H9 (cell line): ENCODE results near the gene ZSCAN1. TPM values are rescaled to one million over a fixed set of nuclear protein-coding genes. Genes with fewer than 3 reads are reported as not detected.

Experiments used
- DNase-seq: peaks from one replicate; pipeline ENCODE4 v3.0.0-alpha.2; 2017
- H2AFZ ChIP-seq: one replicate; pipeline ENCODE4 v1.6.1; 2013; ENCODE audit warnings: mild to moderate bottlenecking, low read length, control low read depth, moderate library complexity
- H2AK5ac ChIP-seq: 2 replicates; pipeline ENCODE4 v1.6.1; 2013; ENCODE audit warnings: low read length, control low read depth, mixed read lengths; ENCODE audit not compliant: insufficient read length
- H2BK120ac ChIP-seq: one replicate; pipeline ENCODE4 v1.6.1; 2013; ENCODE audit warnings: low read depth, mild to moderate bottlenecking, low read length, control low read depth, inconsistent platforms; ENCODE audit not compliant: poor library complexity, severe bottlenecking
- H2BK12ac ChIP-seq: 2 replicates; pipeline ENCODE4 v1.6.1; 2013; ENCODE audit warnings: low read length, control low read depth, mixed read lengths, low read depth; ENCODE audit not compliant: insufficient read length
- H2BK15ac ChIP-seq: 2 replicates; pipeline ENCODE4 v1.6.1; 2013; ENCODE audit warnings: low read depth, low read length, control low read depth
- H2BK20ac ChIP-seq: one replicate; pipeline ENCODE4 v1.6.1; 2013; ENCODE audit warnings: low read depth, mild to moderate bottlenecking, low read length, control low read depth, inconsistent platforms; ENCODE audit not compliant: poor library complexity, severe bottlenecking
- H2BK5ac ChIP-seq: 2 replicates; pipeline ENCODE4 v1.6.1; 2013; ENCODE audit warnings: low read length, control low read depth, mixed read lengths; ENCODE audit not compliant: insufficient read length
- H3K14ac ChIP-seq: 2 replicates; pipeline ENCODE4 v1.6.1; 2013; ENCODE audit warnings: low read length, control low read depth; ENCODE audit not compliant: insufficient read depth
- H3K18ac ChIP-seq: 2 replicates; pipeline ENCODE4 v1.6.1; 2013; ENCODE audit warnings: low read depth, mild to moderate bottlenecking, mixed read lengths, low read length, control low read depth; ENCODE audit not compliant: insufficient read length
- H3K23ac ChIP-seq: 2 replicates; pipeline ENCODE4 v1.6.1; 2013; ENCODE audit warnings: low read length, control low read depth, mixed read lengths, low read depth; ENCODE audit not compliant: insufficient read length
- H3K23me2 ChIP-seq: 2 replicates; pipeline ENCODE4 v1.6.1; 2013; ENCODE audit warnings: low read depth, mild to moderate bottlenecking, mixed read lengths, low read length, control low read depth; ENCODE audit not compliant: insufficient read length, poor library complexity, severe bottlenecking
- H3K27ac ChIP-seq: 2 replicates; pipeline ENCODE4 v1.5.1; 2013; ENCODE audit warnings: low read length, control low read depth, mixed read lengths, low read depth; ENCODE audit not compliant: insufficient read length
- H3K27me3 ChIP-seq: 2 replicates; pipeline ENCODE4 v1.6.1; 2013; ENCODE audit warnings: low read length, control low read depth, inconsistent platforms; ENCODE audit not compliant: insufficient read depth
- H3K4ac ChIP-seq: 2 replicates; pipeline ENCODE4 v1.6.1; 2013; ENCODE audit warnings: low read depth, mild to moderate bottlenecking, control low read depth, inconsistent platforms, low read length, moderate library complexity
- H3K4me1 ChIP-seq: 2 replicates; pipeline ENCODE4 v1.6.1; 2013; ENCODE audit warnings: low read length, control low read depth, inconsistent platforms; ENCODE audit not compliant: insufficient read depth
- H3K4me2 ChIP-seq: 2 replicates; pipeline ENCODE4 v1.6.1; 2013; ENCODE audit warnings: low read length, control low read depth, mixed read lengths; ENCODE audit not compliant: insufficient read length, insufficient read depth
- H3K56ac ChIP-seq: 2 replicates; pipeline ENCODE4 v1.6.1; 2013; ENCODE audit warnings: low read depth, mild to moderate bottlenecking, mixed read lengths, low read length, control low read depth; ENCODE audit not compliant: insufficient read length
- H3K79me1 ChIP-seq: 2 replicates; pipeline ENCODE4 v1.6.1; 2013; ENCODE audit warnings: low read depth, mild to moderate bottlenecking, moderate library complexity, low read length, control low read depth, inconsistent platforms; ENCODE audit not compliant: insufficient read depth, poor library complexity, severe bottlenecking
- H3K79me2 ChIP-seq: 2 replicates; pipeline ENCODE4 v1.6.1; 2013; ENCODE audit warnings: low read length, control low read depth, inconsistent platforms; ENCODE audit not compliant: insufficient read depth
- H3K9ac ChIP-seq: 2 replicates; pipeline ENCODE4 v1.6.1; 2013; ENCODE audit warnings: low read length, control low read depth, mixed read lengths; ENCODE audit not compliant: insufficient read length; ENCODE audit errors: extremely low read depth
- H3K9me3 ChIP-seq: one replicate; pipeline ENCODE4 v1.6.1; 2013; ENCODE audit warnings: low read depth, low read length, inconsistent platforms; ENCODE audit not compliant: control insufficient read depth
- H3T11ph ChIP-seq: one replicate; pipeline ENCODE4 v1.6.1; 2013; ENCODE audit warnings: mild to moderate bottlenecking, low read length, control low read depth, inconsistent platforms
- H4K20me1 ChIP-seq: one replicate; pipeline ENCODE4 v1.6.1; 2013; ENCODE audit not compliant: control insufficient read depth, insufficient read length, insufficient read depth
- H4K5ac ChIP-seq: 2 replicates; pipeline ENCODE4 v1.6.1; 2013; ENCODE audit warnings: low read depth, mild to moderate bottlenecking, mixed read lengths, low read length, control low read depth; ENCODE audit not compliant: insufficient read length
- H4K8ac ChIP-seq: replicated peaks from 2 replicates; pipeline ENCODE4 v1.6.1; 2013; ENCODE audit warnings: low read length, control low read depth, mixed read lengths, low read depth; ENCODE audit not compliant: insufficient read length
- H4K91ac ChIP-seq: 2 replicates; pipeline ENCODE4 v1.6.1; 2013; ENCODE audit warnings: low read depth, mild to moderate bottlenecking, moderate library complexity, mixed read lengths, low read length, control low read depth; ENCODE audit not compliant: insufficient read length
- H3K27ac Mint-ChIP-seq, 3 experiments: 2 replicates in 2 of 3; 3 replicates in 1 of 3; pipeline ENCODE4 v1.8.0; 2020 to 2021; ENCODE audit warnings: mixed read lengths in 3 of 3, mild to moderate bottlenecking in 1 of 3, moderate library complexity in 1 of 3
- H3K27me3 Mint-ChIP-seq: 2 replicates; pipeline ENCODE4 v1.8.0; 2021; ENCODE audit warnings: low read depth, mild to moderate bottlenecking, moderate library complexity, mixed read lengths
- H3K36me3 Mint-ChIP-seq, 3 experiments: 2 replicates in 2 of 3; 3 replicates in 1 of 3; pipeline ENCODE4 v1.8.0; 2020 to 2021; ENCODE audit warnings: low read depth in 3 of 3, mixed read lengths in 3 of 3; ENCODE audit not compliant: insufficient read depth in 1 of 3
- H3K4me1 Mint-ChIP-seq, 2 experiments: 2 replicates each; pipeline ENCODE4 v1.8.0; 2020; ENCODE audit warnings: mixed read lengths in 2 of 2
- H3K4me3 Mint-ChIP-seq, 2 experiments: 2 replicates in 1 of 2; 3 replicates in 1 of 2; pipeline ENCODE4 v1.8.0; 2020 to 2021; ENCODE audit warnings: mild to moderate bottlenecking in 2 of 2, mixed read lengths in 2 of 2, moderate library complexity in 1 of 2
- H3K9me3 Mint-ChIP-seq, 2 experiments: 2 replicates in 1 of 2; 3 replicates in 1 of 2; pipeline ENCODE4 v1.8.0; 2020; ENCODE audit warnings: mild to moderate bottlenecking in 2 of 2, mixed read lengths in 2 of 2, moderate library complexity in 1 of 2
- WGBS: extraction: QIAGEN DNeasy Blood & Tissue Kit; methylation state at CpG from one replicate; pipeline ENCODE4 v1.1.7; 2013; ENCODE audit warnings: missing lambda C conversion rate, low lambda C conversion rate, mixed read lengths; ENCODE audit not compliant: insufficient read length; ENCODE audit errors: extremely low coverage; 5-methylcytosine and 5-hydroxymethylcytosine counted together
- total RNA-seq: library from RNA; stranded (reverse); gene quantifications from 2 replicates; pipeline ENCODE4 v1.2.1, GENCODE V29; 2021
- TF ChIP-seq, protein P1 (sequence below): fragments of 200-600 bp; sonication (generic); conservative IDR thresholded peaks from 3 replicates; pipeline ENCODE4 v1.8.0; 2021; ENCODE audit warnings: antibody characterized with exemption, mild to moderate bottlenecking

Gene ZSCAN1
- total RNA-seq, 1 experiment from 2014 or later, result 1.2 TPM

DNA sequence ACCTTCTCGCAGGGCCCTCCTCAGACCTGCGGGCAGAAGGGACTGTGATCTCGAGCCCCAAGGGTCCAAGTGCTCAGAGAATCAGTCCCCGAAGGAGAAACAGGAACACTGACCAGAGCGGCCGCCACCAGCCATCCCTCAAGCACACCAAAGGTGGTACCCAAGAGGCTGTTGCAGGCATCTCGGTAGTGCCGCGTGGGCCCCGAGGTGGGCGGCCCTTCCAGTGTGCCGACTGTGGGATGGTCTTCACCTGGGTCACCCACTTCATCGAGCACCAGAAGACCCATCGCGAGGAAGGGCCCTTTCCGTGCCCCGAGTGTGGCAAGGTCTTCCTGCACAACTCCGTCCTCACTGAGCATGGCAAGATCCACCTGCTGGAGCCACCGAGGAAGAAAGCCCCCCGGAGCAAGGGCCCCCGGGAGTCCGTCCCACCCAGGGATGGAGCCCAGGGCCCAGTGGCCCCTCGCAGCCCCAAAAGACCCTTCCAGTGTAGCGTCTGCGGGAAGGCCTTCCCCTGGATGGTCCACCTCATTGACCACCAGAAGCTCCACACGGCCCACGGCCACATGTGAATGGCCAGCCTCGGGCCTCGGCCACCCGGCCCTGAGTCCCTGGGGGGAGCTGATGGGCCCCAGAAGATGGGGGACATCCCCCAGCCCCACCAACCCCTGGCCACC, 19.8 kb downstream of the ZSCAN1 start:
- H4K8ac ChIP-seq, result no peak overlapping the region
- no peak overlapping the region for H2BK120ac ChIP-seq
- no peak overlapping the region for H3K27ac ChIP-seq
- H3K9ac ChIP-seq, result no peak overlapping the region
- H3K14ac ChIP-seq, result no peak overlapping the region
- no peak overlapping the region for H3K23ac ChIP-seq
- DNase-seq, result no peak
- H2BK12ac ChIP-seq, result no peak overlapping the region
- H3K79me2 ChIP-seq, result no peaks in the 10 kb centered on the region
- TF ChIP-seq, protein P1, sequence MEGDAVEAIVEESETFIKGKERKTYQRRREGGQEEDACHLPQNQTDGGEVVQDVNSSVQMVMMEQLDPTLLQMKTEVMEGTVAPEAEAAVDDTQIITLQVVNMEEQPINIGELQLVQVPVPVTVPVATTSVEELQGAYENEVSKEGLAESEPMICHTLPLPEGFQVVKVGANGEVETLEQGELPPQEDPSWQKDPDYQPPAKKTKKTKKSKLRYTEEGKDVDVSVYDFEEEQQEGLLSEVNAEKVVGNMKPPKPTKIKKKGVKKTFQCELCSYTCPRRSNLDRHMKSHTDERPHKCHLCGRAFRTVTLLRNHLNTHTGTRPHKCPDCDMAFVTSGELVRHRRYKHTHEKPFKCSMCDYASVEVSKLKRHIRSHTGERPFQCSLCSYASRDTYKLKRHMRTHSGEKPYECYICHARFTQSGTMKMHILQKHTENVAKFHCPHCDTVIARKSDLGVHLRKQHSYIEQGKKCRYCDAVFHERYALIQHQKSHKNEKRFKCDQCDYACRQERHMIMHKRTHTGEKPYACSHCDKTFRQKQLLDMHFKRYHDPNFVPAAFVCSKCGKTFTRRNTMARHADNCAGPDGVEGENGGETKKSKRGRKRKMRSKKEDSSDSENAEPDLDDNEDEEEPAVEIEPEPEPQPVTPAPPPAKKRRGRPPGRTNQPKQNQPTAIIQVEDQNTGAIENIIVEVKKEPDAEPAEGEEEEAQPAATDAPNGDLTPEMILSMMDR, result no peak
- no peak overlapping the region for H2BK5ac ChIP-seq
- H3K27me3 ChIP-seq, result no peaks in the 10 kb centered on the region
- H4K20me1 ChIP-seq, result no peaks in the 10 kb centered on the region
- Mint-ChIP-seq H3K27ac (no peak overlapping the region), H3K27me3 (peaks cover 27% of the 10 kb centered on the region), H3K4me3 (no peak overlapping the region), H3K4me1 (peaks cover 8 to 17% of the 10 kb centered on the region in 2 experiments; a peak in 3 of 4 replicates), H3K9me3 (peaks cover 69 to 73% of the 10 kb centered on the region in 2 experiments), H3K36me3 (peaks cover 15 to 23% (median 19%) of the 10 kb centered on the region in 3 experiments; a peak in 6 of 7 replicates)
- H3K4me2 ChIP-seq, result no peak overlapping the region
- H3K4ac ChIP-seq, result no peak overlapping the region
- no peak overlapping the region for H4K5ac ChIP-seq
- no peak overlapping the region for H3K56ac ChIP-seq
- no peak overlapping the region for H2AK5ac ChIP-seq
- H3K4me1 ChIP-seq, result peaks cover 3% of the 10 kb centered on the region; the same call in 1 of the 2 replicates
- no peaks in the 10 kb centered on the region for H3K23me2 ChIP-seq
- no peak overlapping the region for H3T11ph ChIP-seq
- no peak overlapping the region for H2BK15ac ChIP-seq
- no peak overlapping the region for H3K18ac ChIP-seq
- H4K91ac ChIP-seq, result no peak overlapping the region
- no peak overlapping the region for H2AFZ ChIP-seq
- no peak overlapping the region for H2BK20ac ChIP-seq
- peaks cover 20% of the 10 kb centered on the region for H3K9me3 ChIP-seq
- WGBS, result no CpG with 5 or more reads among the region's 30 CpGs
- no peaks in the 10 kb centered on the region for H3K79me1 ChIP-seq
